B cell (primary cell): ENCODE results near the gene RAC3. TPM values are rescaled to one million over a fixed set of nuclear protein-coding genes. Genes with fewer than 3 reads are reported as not detected.
A peak's percentile ranks its signal among the peaks of the same experiment; 100 is the strongest.

Experiments used
- ATAC-seq: fragments of 200-7000 bp; cut with Tn5 transposase; one replicate; pipeline ENCODE4 v1.10.0; 2021; ENCODE audit warnings: low read depth, mild to moderate bottlenecking, moderate number of reproducible peaks, moderate library complexity
- CTCF ChIA-PET: fragments of 350-600 bp; sonication (Branson Sonifier 250); formaldehyde crosslinking; loops from one replicate; lab custom pipeline; 2021; ENCODE audit warnings: antibody characterized with exemption, inconsistent platforms; lab: Charles Lee
- POLR2A ChIA-PET: fragments of 350-600 bp; sonication (Branson Sonifier 250); formaldehyde crosslinking; loops from one replicate; lab custom pipeline; 2021; ENCODE audit warnings: antibody characterized with exemption; lab: Charles Lee
- DNase-seq: peaks from one replicate; pipeline ENCODE4 v3.0.0; 2013
- H2AFZ ChIP-seq: 2 replicates; pipeline ENCODE4 v1.6.1; 2012; ENCODE audit warnings: mild to moderate bottlenecking, low read depth, low read length; ENCODE audit not compliant: insufficient read depth, poor library complexity, severe bottlenecking
- H3K27ac ChIP-seq, 2 donors: 1 replicate in 1 of 2; 2 replicates in 1 of 2; pipeline ENCODE4 v1.5.1; 2012 to 2013; ENCODE audit warnings: low read length in 2 of 2, mild to moderate bottlenecking in 2 of 2, moderate library complexity in 1 of 2
- H3K27me3 ChIP-seq, 4 experiments: fragments of 200-600 bp in 1 of 4; sonication (generic) in 1 of 4; replicated peaks in 1 of 4; 1 replicate in 2 of 4; 2 replicates in 2 of 4; pipeline versions ENCODE4 v1.6.1 to v1.7.0; 2013 to 2016; ENCODE audit warnings: low read length in 3 of 4, mild to moderate bottlenecking in 2 of 4, mixed read lengths in 1 of 4, moderate library complexity in 1 of 4; ENCODE audit not compliant: insufficient read depth in 4 of 4, control insufficient read depth in 3 of 4; ENCODE audit errors: control extremely low read depth in 1 of 4
- H3K36me3 ChIP-seq, 2 experiments: replicated peaks in 1 of 2; 1 replicate in 1 of 2; 2 replicates in 1 of 2; pipeline versions ENCODE4 v1.6.1 to v1.7.1; 2013; ENCODE audit warnings: low read length in 1 of 2; ENCODE audit not compliant: insufficient read depth in 2 of 2, control insufficient read depth in 1 of 2; ENCODE audit errors: control extremely low read depth in 1 of 2, extremely low read depth in 1 of 2
- H3K4me1 ChIP-seq, 2 donors: fragments of 200-600 bp in 1 of 2; sonication (generic) in 1 of 2; 1 replicate in 1 of 2; 2 replicates in 1 of 2; pipeline versions ENCODE4 v1.5.1 to v1.6.1; 2013 to 2017; ENCODE audit warnings: low read length in 2 of 2; ENCODE audit not compliant: control insufficient read depth in 2 of 2, insufficient read depth in 2 of 2
- H3K4me2 ChIP-seq: replicated peaks from 2 replicates; pipeline ENCODE3; 2012; ENCODE audit warnings: mild to moderate bottlenecking, low read depth, low read length; ENCODE audit not compliant: poor library complexity, severe bottlenecking
- H3K4me3 ChIP-seq, 5 experiments: fragments of 200-600 bp in 1 of 5; sonication (generic) in 1 of 5; 1 replicate in 3 of 5; 2 replicates in 2 of 5; pipeline versions ENCODE4 v1.5.1 to v1.7.0; 2011 to 2016; ENCODE audit warnings: low read length in 4 of 5, mild to moderate bottlenecking in 4 of 5, low read depth in 2 of 5, control low read depth in 1 of 5, moderate library complexity in 1 of 5; ENCODE audit not compliant: insufficient read depth in 1 of 5; ENCODE audit errors: control extremely low read depth in 1 of 5, extremely low read depth in 1 of 5
- H3K79me2 ChIP-seq: fragments of 200-600 bp; sonication (generic); one replicate; pipeline ENCODE4 v1.6.0; 2016; ENCODE audit warnings: low read length; ENCODE audit not compliant: control insufficient read depth, insufficient read depth
- H3K9ac ChIP-seq: fragments of 200-600 bp; sonication (generic); 2 replicates; pipeline ENCODE4 v1.6.1; 2017; ENCODE audit warnings: mild to moderate bottlenecking, low read length, moderate library complexity
- H3K9me3 ChIP-seq, 3 donors: one replicate each; pipeline versions ENCODE4 v1.6.1 to v1.7.1; 2013; ENCODE audit warnings: low read length in 2 of 3; ENCODE audit not compliant: control insufficient read depth in 2 of 3, insufficient read depth in 1 of 3; ENCODE audit errors: control extremely low read depth in 1 of 3
- H4K20me1 ChIP-seq: 2 replicates; pipeline ENCODE4 v1.6.0; 2012; ENCODE audit warnings: mild to moderate bottlenecking, low read length; ENCODE audit not compliant: insufficient read depth, control insufficient read depth, poor library complexity, severe bottlenecking
- H3K27ac Mint-ChIP-seq: one replicate; pipeline ENCODE4 v1.8.0; 2021; ENCODE audit warnings: mixed read lengths
- H3K27me3 Mint-ChIP-seq: one replicate; pipeline ENCODE4 v1.8.0; 2021; ENCODE audit warnings: mixed read lengths
- H3K4me1 Mint-ChIP-seq: one replicate; pipeline ENCODE4 v1.8.0; 2021; ENCODE audit warnings: mixed read lengths
- H3K4me3 Mint-ChIP-seq: one replicate; pipeline ENCODE4 v1.8.0; 2021; ENCODE audit warnings: mixed read lengths
- H3K9me3 Mint-ChIP-seq: one replicate; pipeline ENCODE4 v1.8.0; 2022; ENCODE audit warnings: mixed read lengths; ENCODE audit not compliant: insufficient read depth
- CTCF ChIP-seq: fragments of 200-600 bp; IDR thresholded peaks from one replicate; pipeline ENCODE4 v1.8.0; 2022; ENCODE audit warnings: antibody characterized with exemption, mild to moderate bottlenecking
- EZH2 ChIP-seq: IDR thresholded peaks from 2 replicates; pipeline ENCODE4 v1.6.1; 2012; ENCODE audit warnings: borderline replicate concordance, low read depth, mild to moderate bottlenecking, moderate library complexity, low read length; ENCODE audit not compliant: insufficient read depth, poor library complexity, severe bottlenecking
- WGBS: methylation state at CpG from one replicate; pipeline ENCODE4 v1.1.5; 2013; ENCODE audit warnings: missing lambda C conversion rate; ENCODE audit not compliant: insufficient coverage; 5-methylcytosine and 5-hydroxymethylcytosine counted together
- intact Hi-C: fragments of 100-400 bp; cut with micrococcal nuclease; formaldehyde crosslinking; loops from one replicate; pipeline ENCODE4 v1.10.0; 2022
- polyA plus RNA-seq: library from polyadenylated mRNA; depleted of rRNA; stranded (reverse); fragments of >200 nt; gene quantifications from 2 replicates; pipeline ENCODE4 v1.2.3, GENCODE V29; 2012
- total RNA-seq, 2 donors: library from RNA; stranded (reverse); fragments of 120-200 nt in 1 of 2; gene quantifications; 1 replicate in 1 of 2; 2 replicates in 1 of 2; pipeline versions ENCODE4 v1.2.3 to v1.2.4, GENCODE V29; 2013 to 2022

RAC3 gene
- total and polyA plus RNA-seq, 2 donors (not counting 1 experiment from before 2014, with no cell fraction given) = 0.62 to 2.0 TPM

GRCh38 chr17:82025401-82026107, 5.9 kb upstream of the RAC3 start:
- 95% methylated on average over 25 of the region's 25 CpGs for WGBS
- peaks cover 22% of the 10 kb centered on the region for H3K4me1 Mint-ChIP-seq
- H3K27ac ChIP-seq = no peak overlapping the region
- POLR2A ChIA-PET = interaction anchor here (0.5 to 0.9 kb wide), 2 partner anchors 58 to 187 kb away, joined by 3 to 5 read pairs; partner anchors contain the start of gene CCDC57
- intact Hi-C loops = no loop called here
- no peaks in the 10 kb centered on the region for H3K36me3 ChIP-seq
- CTCF ChIA-PET = interaction anchor here (1.0 to 2.1 kb wide), 2 partner anchors 12 to 66 kb away, joined by 3 to 7 read pairs; partner anchors contain the start of gene DCXR
- no peak overlapping the region for H3K4me2 ChIP-seq
- no peak overlapping the region for H3K9ac ChIP-seq
- TF ChIP-seq CTCF = no peak
- H3K4me1 ChIP-seq = peaks cover 26 to 37% of the 10 kb centered on the region in 2 donors
- H3K27me3 Mint-ChIP-seq = no peaks in the 10 kb centered on the region
- no peaks in the 10 kb centered on the region for H3K9me3 Mint-ChIP-seq
- H3K27ac Mint-ChIP-seq = no peak overlapping the region
- H3K4me3 Mint-ChIP-seq = peak overlapping the region; percentile 16
- H2AFZ ChIP-seq = no peak overlapping the region
- ATAC-seq (no peak), DNase-seq (no peak)
- peaks cover 0 to 5% (median 0%) of the 10 kb centered on the region in 3 donors for H3K9me3 ChIP-seq
- no peak overlapping the region for H3K4me3 ChIP-seq
- peaks cover 44% of the 10 kb centered on the region for H4K20me1 ChIP-seq
- H3K27me3 ChIP-seq = peaks cover 0 to 32% (median 0%) of the 10 kb centered on the region in 4 experiments
- peaks cover 23% of the 10 kb centered on the region for H3K79me2 ChIP-seq

GRCh38 chr17:82028246-82028645, 3.2 kb upstream of the RAC3 start:
- Histone ChIP-seq H3K4me1 (peaks cover 22 to 31% of the 10 kb centered on the region in 2 donors), H3K4me3 (no peak overlapping the region), H3K9ac (no peak overlapping the region), H3K9me3 (peaks cover 0 to 10% (median 0%) of the 10 kb centered on the region in 3 donors), H3K79me2 (peaks cover 13% of the 10 kb centered on the region), H3K36me3 (no peaks in the 10 kb centered on the region), H3K27me3 (peaks cover 0 to 46% (median 3%) of the 10 kb centered on the region in 4 experiments), H3K4me2 (no peak overlapping the region), H4K20me1 (peaks cover 31% of the 10 kb centered on the region), H2AFZ (no peak overlapping the region), H3K27ac (no peak overlapping the region)
- ATAC-seq = no peak
- intact Hi-C loops = no loop called here
- Mint-ChIP-seq H3K9me3 (no peaks in the 10 kb centered on the region), H3K4me3 (no peak overlapping the region), H3K27ac (no peak overlapping the region), H3K27me3 (no peaks in the 10 kb centered on the region), H3K4me1 (peaks cover 16% of the 10 kb centered on the region)
- no peak for DNase-seq
- TF ChIP-seq CTCF (no peak), EZH2 (no peak)
- 98% methylated on average over 13 of the region's 13 CpGs for WGBS
- CTCF ChIA-PET = interaction anchor here (1.3 kb wide), 1 partner anchor 10 kb away, joined by 3 read pairs; the partner anchor contains the start of gene DCXR
- POLR2A ChIA-PET = interaction anchor here (0.6 to 1.5 kb wide), 2 partner anchors 9 to 84 kb away, joined by 3 to 4 read pairs; partner anchors contain the start of gene DCXR
